Suprapubic skin (tissue), 4 donors: Measurements from ENCODE around the gene CHTOP. TPM values are rescaled to one million over a fixed set of nuclear protein-coding genes. Genes with fewer than 3 reads are reported as not detected.

Experiments used
- DNase-seq, 2 donors: peaks; one replicate each; pipeline ENCODE4 v3.0.0-alpha.2; 2019; ENCODE audit warnings: low spot score in 2 of 2
- H3K27ac ChIP-seq: fragments of 200-600 bp; sonication (generic); one replicate; pipeline ENCODE4 v1.5.1; 2019
- H3K27me3 ChIP-seq: fragments of 200-600 bp; sonication (generic); one replicate; pipeline ENCODE4 v1.5.1; 2019
- H3K36me3 ChIP-seq: fragments of 200-600 bp; sonication (generic); one replicate; pipeline ENCODE4 v1.5.1; 2019
- H3K4me1 ChIP-seq: fragments of 200-600 bp; sonication (generic); one replicate; pipeline ENCODE4 v1.5.1; 2019
- H3K4me3 ChIP-seq: fragments of 200-600 bp; sonication (generic); one replicate; pipeline ENCODE4 v1.5.1; 2019; ENCODE audit warnings: mild to moderate bottlenecking
- H3K9me3 ChIP-seq: fragments of 200-600 bp; sonication (generic); one replicate; pipeline ENCODE4 v1.5.1; 2019
- EP300 ChIP-seq: sonication (generic); formaldehyde crosslinking; IDR thresholded peaks from one replicate; pipeline ENCODE4 v1.6.1; 2017; ENCODE audit warnings: antibody characterized with exemption
- POLR2A ChIP-seq, 2 donors: fragments of 450-650 bp; IDR thresholded peaks; one replicate each; pipeline ENCODE4 v1.6.1; 2017; ENCODE audit warnings: antibody characterized with exemption in 2 of 2, mild to moderate bottlenecking in 2 of 2, moderate library complexity in 2 of 2
- POLR2AphosphoS5 ChIP-seq, 3 donors: sonication (generic); formaldehyde crosslinking; IDR thresholded peaks; one replicate each; pipeline ENCODE4 v1.6.1; 2017; ENCODE audit warnings: antibody characterized with exemption in 3 of 3
- WGBS: methylation state at CpG from one replicate; pipeline ENCODE4 v1.1.5; 2018; 5-methylcytosine and 5-hydroxymethylcytosine counted together
- total RNA-seq, 4 donors: library from RNA; depleted of rRNA; stranded (reverse); fragments of >200 nt; gene quantifications; one replicate each; pipeline ENCODE4 v1.1.0, GENCODE V29; 2016
- TF ChIP-seq, protein P1 (sequence below), 2 donors: fragments of 200-600 bp in 1 of 2; fragments of 450-650 bp in 1 of 2; sonication (generic) in 1 of 2; IDR thresholded peaks; one replicate each; pipeline ENCODE4 v1.5.1; 2016 to 2019; ENCODE audit warnings: antibody characterized with exemption in 2 of 2, mild to moderate bottlenecking in 1 of 2, moderate library complexity in 1 of 2

The CHTOP gene
- total RNA-seq, 4 donors from 2014 or later: 56.8 to 78.1 (median 58.2) TPM

GRCh38 chr1:153616144-153616916 lies 17.5 kb upstream of the CHTOP start, which contains the start of gene S100A14:
Gene S100A14 (minus strand): TSS chr1:153616325. CDS start chr1:153615858, 467 bp downstream.
- H3K36me3 ChIP-seq: no peaks in the 10 kb centered on the region
- no peaks in the 10 kb centered on the region for H3K27me3 ChIP-seq
- H3K4me3 ChIP-seq: peak within 1 kb of the TSS; percentile 41
- peak within 1 kb of the TSS; percentile 88 for H3K27ac ChIP-seq
- no peaks in the 10 kb centered on the region for H3K9me3 ChIP-seq
- TF ChIP-seq, protein P1, sequence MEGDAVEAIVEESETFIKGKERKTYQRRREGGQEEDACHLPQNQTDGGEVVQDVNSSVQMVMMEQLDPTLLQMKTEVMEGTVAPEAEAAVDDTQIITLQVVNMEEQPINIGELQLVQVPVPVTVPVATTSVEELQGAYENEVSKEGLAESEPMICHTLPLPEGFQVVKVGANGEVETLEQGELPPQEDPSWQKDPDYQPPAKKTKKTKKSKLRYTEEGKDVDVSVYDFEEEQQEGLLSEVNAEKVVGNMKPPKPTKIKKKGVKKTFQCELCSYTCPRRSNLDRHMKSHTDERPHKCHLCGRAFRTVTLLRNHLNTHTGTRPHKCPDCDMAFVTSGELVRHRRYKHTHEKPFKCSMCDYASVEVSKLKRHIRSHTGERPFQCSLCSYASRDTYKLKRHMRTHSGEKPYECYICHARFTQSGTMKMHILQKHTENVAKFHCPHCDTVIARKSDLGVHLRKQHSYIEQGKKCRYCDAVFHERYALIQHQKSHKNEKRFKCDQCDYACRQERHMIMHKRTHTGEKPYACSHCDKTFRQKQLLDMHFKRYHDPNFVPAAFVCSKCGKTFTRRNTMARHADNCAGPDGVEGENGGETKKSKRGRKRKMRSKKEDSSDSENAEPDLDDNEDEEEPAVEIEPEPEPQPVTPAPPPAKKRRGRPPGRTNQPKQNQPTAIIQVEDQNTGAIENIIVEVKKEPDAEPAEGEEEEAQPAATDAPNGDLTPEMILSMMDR (IDR thresholded peaks at IDR 0.05): no peak
- DNase-seq: peak in 1 of 2 donors; percentile 86
- peaks cover 55% of the 10 kb centered on the region for H3K4me1 ChIP-seq
- 37% methylated on average over 10 of the region's 10 CpGs for WGBS

- Histone ChIP-seq H3K4me3 (no peak overlapping the region), H3K27me3 (no peaks in the 10 kb centered on the region), H3K27ac (peak overlapping the region; percentile 88), H3K36me3 (no peaks in the 10 kb centered on the region), H3K4me1 (peaks cover 52% of the 10 kb centered on the region), H3K9me3 (no peaks in the 10 kb centered on the region)
- TF ChIP-seq, protein P1 (IDR thresholded peaks at IDR 0.05): no peak
- TF ChIP-seq POLR2A (IDR thresholded peaks at IDR 0.05) (no peak), EP300 (no peak), POLR2AphosphoS5 (IDR thresholded peaks at IDR 0.05) (no peak)
- 44% methylated on average over 5 of the region's 5 CpGs for WGBS
- DNase-seq: peak in 1 of 2 donors; percentile 72
Observed at GRCh38 chr1:153616917-153617311, 17.0 kb upstream of the CHTOP start.

GRCh38 chr1:153617663-153618062 lies 16.2 kb upstream of the CHTOP start:
- no peaks in the 10 kb centered on the region for H3K27me3 ChIP-seq
- H3K36me3 ChIP-seq: no peaks in the 10 kb centered on the region
- peak; percentile 87 to 94 for DNase-seq
- no peak overlapping the region for H3K4me3 ChIP-seq
- H3K27ac ChIP-seq: peak overlapping the region; percentile 88
- TF ChIP-seq, protein P1 (IDR thresholded peaks at IDR 0.05): peak in 1 of 2 donors; percentile 64
- TF ChIP-seq POLR2AphosphoS5 (IDR thresholded peaks at IDR 0.05): peak in 1 of 3 donors; percentile 46
- TF ChIP-seq POLR2A (IDR thresholded peaks at IDR 0.05): no peak
- WGBS: 34% methylated on average over 3 of the region's 6 CpGs
- peaks cover 52% of the 10 kb centered on the region for H3K4me1 ChIP-seq
- no peaks in the 10 kb centered on the region for H3K9me3 ChIP-seq

DNA sequence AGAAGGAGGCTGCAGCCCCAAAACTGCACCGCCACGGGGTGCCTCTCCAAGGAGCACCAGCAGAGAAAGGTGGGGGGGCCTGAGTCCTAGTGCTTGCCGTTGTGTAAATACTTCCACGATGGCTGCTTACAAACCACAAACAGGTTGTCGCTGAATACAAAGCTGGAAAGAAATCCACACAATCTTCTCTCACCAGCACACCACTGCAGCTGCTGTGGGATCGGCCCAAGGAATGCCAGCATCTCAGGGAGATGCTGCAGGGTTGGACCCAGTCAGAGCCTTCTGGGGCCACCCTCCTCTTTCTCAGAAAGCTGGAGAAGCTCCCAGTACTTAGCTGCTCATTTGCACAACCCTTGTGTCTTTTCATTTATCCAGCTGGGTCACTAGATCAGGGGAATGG lies 14.7 kb upstream of the CHTOP start:
- WGBS: 100% methylated on average over 3 of the region's 6 CpGs
- Histone ChIP-seq H3K27ac (no peak overlapping the region), H3K4me3 (no peak overlapping the region), H3K9me3 (no peaks in the 10 kb centered on the region), H3K4me1 (peaks cover 39% of the 10 kb centered on the region), H3K27me3 (no peaks in the 10 kb centered on the region), H3K36me3 (peaks cover 2% of the 10 kb centered on the region)
- TF ChIP-seq POLR2A (IDR thresholded peaks at IDR 0.05): no peak
- TF ChIP-seq EP300: no peak
- TF ChIP-seq, protein P1 (IDR thresholded peaks at IDR 0.05): no peak
- TF ChIP-seq POLR2AphosphoS5 (IDR thresholded peaks at IDR 0.05): no peak
- no peak for DNase-seq

- TF ChIP-seq, protein P1 (IDR thresholded peaks at IDR 0.05): no peak
- TF ChIP-seq POLR2AphosphoS5 (IDR thresholded peaks at IDR 0.05) (no peak), EP300 (no peak), POLR2A (IDR thresholded peaks at IDR 0.05) (no peak)
- no peak for DNase-seq
- Histone ChIP-seq H3K27ac (no peak overlapping the region), H3K27me3 (no peaks in the 10 kb centered on the region), H3K36me3 (peaks cover 10% of the 10 kb centered on the region), H3K4me1 (peaks cover 37% of the 10 kb centered on the region), H3K4me3 (no peak overlapping the region), H3K9me3 (no peaks in the 10 kb centered on the region)
- 83% methylated on average over 7 of the region's 7 CpGs for WGBS
Observed at GRCh38 chr1:153623101-153623500, 10.8 kb upstream of the CHTOP start.
